HEK293T (cell line): ENCODE measurements around the gene SLC25A4.

Experiments
- CTCF ChIA-PET: fragments of 350-600 bp; formaldehyde crosslinking; extraction: SDS; loops from one replicate; lab custom pipeline; 2021; ENCODE audit warnings: antibody characterized with exemption, inconsistent platforms; lab: Yijun Ruan, JAX
- POLR2A ChIA-PET: fragments of 350-600 bp; formaldehyde crosslinking; extraction: SDS; loops from one replicate; lab custom pipeline; 2020; ENCODE audit warnings: antibody characterized with exemption, inconsistent platforms; lab: Yijun Ruan, JAX
- DNase-seq: peaks from one replicate; pipeline ENCODE4 v3.0.0; 2012; ENCODE audit warnings: mixed read lengths; ENCODE audit errors: extremely low spot score
- ARNT ChIP-seq: fragments of 450-650 bp; IDR thresholded peaks from 2 replicates; pipeline ENCODE4 v1.6.1; 2017; ENCODE audit warnings: mild to moderate bottlenecking
- BHLHE40 ChIP-seq: fragments of 450-650 bp; IDR thresholded peaks from 2 replicates; pipeline ENCODE4 v1.6.1; 2016; ENCODE audit warnings: mild to moderate bottlenecking, moderate library complexity, borderline replicate concordance
- CTBP1 ChIP-seq: fragments of 450-650 bp; IDR thresholded peaks from 2 replicates; pipeline ENCODE4 v1.6.1; 2016; ENCODE audit warnings: borderline replicate concordance
- ELF4 ChIP-seq: fragments of 450-650 bp; IDR thresholded peaks from 2 replicates; pipeline ENCODE4 v1.6.1; 2017; ENCODE audit warnings: antibody characterized with exemption
- FOXA1 ChIP-seq: fragments of 450-650 bp; IDR thresholded peaks from 2 replicates; pipeline ENCODE4 v1.6.1; 2016; ENCODE audit warnings: mild to moderate bottlenecking
- FOXK2 ChIP-seq: fragments of 450-650 bp; IDR thresholded peaks from 2 replicates; pipeline ENCODE4 v1.6.1; 2016; ENCODE audit warnings: mild to moderate bottlenecking
- FOXM1 ChIP-seq: fragments of 450-650 bp; IDR thresholded peaks from 2 replicates; pipeline ENCODE4 v1.6.1; 2017; ENCODE audit warnings: mild to moderate bottlenecking, borderline replicate concordance
- HDGF ChIP-seq: fragments of 450-650 bp; IDR thresholded peaks from 2 replicates; pipeline ENCODE4 v1.6.1; 2017; ENCODE audit warnings: antibody characterized with exemption, borderline replicate concordance
- L3MBTL2 ChIP-seq: fragments of 450-650 bp; conservative IDR thresholded peaks from 2 replicates; pipeline ENCODE4 v1.6.1; 2016; ENCODE audit warnings: mild to moderate bottlenecking
- LEF1 ChIP-seq: fragments of 450-650 bp; IDR thresholded peaks from 2 replicates; pipeline ENCODE4 v1.6.1; 2017; ENCODE audit warnings: mild to moderate bottlenecking, borderline replicate concordance
- NFRKB ChIP-seq: fragments of 450-650 bp; IDR thresholded peaks from 2 replicates; pipeline ENCODE4 v1.6.1; 2016; ENCODE audit warnings: mild to moderate bottlenecking, moderate library complexity
- SP1 ChIP-seq: fragments of 450-650 bp; IDR thresholded peaks from 2 replicates; pipeline ENCODE4 v1.6.1; 2017
- SUZ12 ChIP-seq: fragments of 450-650 bp; IDR thresholded peaks from 2 replicates; pipeline ENCODE4 v1.6.1; 2016; ENCODE audit warnings: mild to moderate bottlenecking
- TARDBP ChIP-seq: fragments of 450-650 bp; IDR thresholded peaks from 2 replicates; pipeline ENCODE4 v1.6.1; 2016
- ZNF384 ChIP-seq: fragments of 450-650 bp; IDR thresholded peaks from 2 replicates; pipeline ENCODE4 v1.6.1; 2016
- TF ChIP-seq, protein P1 (sequence below): fragments of 450-650 bp; IDR thresholded peaks from 2 replicates; pipeline ENCODE4 v1.6.1; 2016

Gene SLC25A4

DNA sequence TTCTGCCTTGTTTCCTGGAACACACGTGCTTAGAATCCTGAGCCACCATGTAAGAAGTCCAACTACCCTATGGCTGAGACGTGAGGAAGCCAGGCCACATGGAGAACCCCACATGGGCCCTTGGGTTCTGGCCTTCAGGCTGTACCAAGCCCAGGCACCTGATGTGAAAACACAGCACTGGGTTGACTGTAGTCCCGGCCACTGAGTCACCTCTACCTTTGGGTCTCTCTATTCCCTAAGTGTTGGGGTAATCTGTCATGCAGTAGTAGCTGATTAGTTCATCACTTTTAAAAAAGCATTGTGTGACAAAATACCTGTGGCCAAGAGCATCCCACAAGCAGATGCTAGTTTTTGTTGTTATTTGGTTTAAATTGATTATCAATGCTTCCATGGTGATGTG is 36.4 kb downstream of the SLC25A4 start:
- DNase-seq, result no peak
- ChIA-PET POLR2A (no interaction called here), CTCF (no interaction called here)
- TF ChIP-seq SP1 (no peak), FOXA1 (no peak), ZNF384 (no peak)

DNA sequence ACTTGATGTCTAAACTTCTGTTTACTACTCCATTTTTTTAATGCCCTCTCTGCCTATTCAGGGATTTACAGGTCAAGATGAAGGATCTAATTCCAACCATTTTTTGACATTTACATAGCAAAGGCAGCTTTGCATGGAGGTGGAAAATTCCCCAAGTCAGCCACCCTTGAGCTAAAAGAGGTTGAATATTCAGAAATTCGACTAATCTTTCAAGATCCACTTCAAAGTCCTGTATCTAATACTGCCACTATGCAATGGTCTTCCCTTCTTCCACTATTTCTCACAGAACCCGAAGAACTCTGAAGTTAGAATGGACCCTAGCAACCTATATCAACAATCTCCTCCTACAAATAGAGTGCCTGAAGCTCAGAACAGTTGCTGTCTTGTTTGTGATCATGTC is 39.2 kb downstream of the SLC25A4 start:
- TF ChIP-seq L3MBTL2 (no peak), ZNF384 (no peak), FOXM1 (no peak), TARDBP (no peak), LEF1 (no peak), ELF4 (no peak), ARNT (no peak), FOXK2 (no peak), SP1 (no peak), SUZ12 (no peak), HDGF (no peak), FOXA1 (no peak), NFRKB (no peak)
- TF ChIP-seq, protein P1, sequence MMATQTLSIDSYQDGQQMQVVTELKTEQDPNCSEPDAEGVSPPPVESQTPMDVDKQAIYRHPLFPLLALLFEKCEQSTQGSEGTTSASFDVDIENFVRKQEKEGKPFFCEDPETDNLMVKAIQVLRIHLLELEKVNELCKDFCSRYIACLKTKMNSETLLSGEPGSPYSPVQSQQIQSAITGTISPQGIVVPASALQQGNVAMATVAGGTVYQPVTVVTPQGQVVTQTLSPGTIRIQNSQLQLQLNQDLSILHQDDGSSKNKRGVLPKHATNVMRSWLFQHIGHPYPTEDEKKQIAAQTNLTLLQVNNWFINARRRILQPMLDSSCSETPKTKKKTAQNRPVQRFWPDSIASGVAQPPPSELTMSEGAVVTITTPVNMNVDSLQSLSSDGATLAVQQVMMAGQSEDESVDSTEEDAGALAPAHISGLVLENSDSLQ, result no peak
- no peak for DNase-seq
- CTCF ChIA-PET, result no interaction called here
- POLR2A ChIA-PET, result interaction anchor here (1.0 kb wide), 1 partner anchor 20 kb away, joined by 3 read pairs; no protein-coding TSS in a partner anchor

DNA sequence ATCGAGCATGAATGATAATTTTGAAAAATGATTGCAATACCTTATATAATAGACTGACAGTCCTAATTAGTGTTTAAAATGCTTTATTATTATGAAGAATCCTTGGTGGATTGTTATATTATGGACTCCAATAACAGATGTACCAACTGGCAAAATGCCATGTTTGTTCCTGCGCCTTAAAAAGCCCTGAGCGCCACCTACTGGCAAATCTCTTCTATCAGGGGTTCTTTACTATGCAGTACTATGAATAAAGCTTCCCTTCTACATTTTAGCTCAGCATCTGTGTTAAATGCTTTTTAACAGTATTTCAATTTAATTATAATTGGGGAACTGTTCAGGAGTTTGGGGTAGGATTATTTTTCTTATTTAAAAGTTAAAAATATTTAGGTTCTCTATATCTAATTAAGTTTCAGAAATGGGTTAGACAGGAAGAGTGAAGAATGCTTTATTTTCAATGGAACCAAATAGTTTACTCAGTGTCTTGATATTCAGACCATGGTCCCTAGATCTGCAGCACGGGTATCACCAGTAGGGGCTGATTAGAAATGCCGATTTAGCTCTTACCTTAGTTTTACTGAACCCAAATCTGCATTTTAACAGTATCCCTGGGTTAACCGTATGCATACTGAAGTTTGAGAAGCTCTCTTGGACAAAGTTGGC is 40.7 kb downstream of the SLC25A4 start:
- DNase-seq, result peak; percentile 29
- POLR2A ChIA-PET, result interaction anchor here (1.0 kb wide), 2 partner anchors 41 to 450 kb away, joined by 3 to 4 read pairs; partner anchors contain the start of genes CENPU and SLC25A4
- CTCF ChIA-PET, result interaction anchor here (0.6 to 1.8 kb wide), 24 partner anchors 9 to 1276 kb away, joined by 3 to 15 read pairs (median 3); no protein-coding TSS in a partner anchor
- no peak for TF ChIP-seq ZNF384
- TF ChIP-seq FOXA1, result no peak
- TF ChIP-seq SUZ12, result no peak
- TF ChIP-seq TARDBP, result no peak
- TF ChIP-seq LEF1, result no peak

DNA sequence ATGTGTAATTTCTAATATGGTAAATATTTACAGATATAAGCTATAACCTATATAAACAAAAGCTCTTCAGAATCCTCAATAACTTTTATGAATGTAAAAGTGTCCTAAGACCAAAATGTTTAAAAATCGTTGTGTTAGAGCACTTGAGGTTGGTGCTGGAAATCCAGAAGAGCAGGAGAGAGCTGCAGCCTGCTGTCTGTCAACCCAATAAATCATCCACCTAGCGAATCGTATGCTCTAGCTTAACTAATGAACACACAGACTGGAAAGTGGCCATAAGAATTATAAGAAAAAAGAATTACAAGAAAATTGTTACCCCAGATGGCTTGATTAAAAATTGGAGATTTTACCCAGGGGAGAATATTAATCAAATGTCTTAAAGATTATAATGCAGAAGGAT is 43.7 kb downstream of the SLC25A4 start:
- DNase-seq, result no peak
- TF ChIP-seq HDGF, result no peak
- TF ChIP-seq, protein P1, result peak; percentile 53; the same call in 1 of the 2 replicates
- ChIA-PET CTCF (interaction anchor here (0.6 to 1.1 kb wide), 2 partner anchors 13 to 951 kb away, joined by 3 read pairs; no protein-coding TSS in a partner anchor), POLR2A (interaction anchor here (1.2 to 2.2 kb wide), 3 partner anchors 10 to 44 kb away, joined by 3 to 5 read pairs (median 5); partner anchors contain the start of gene SLC25A4)

DNA sequence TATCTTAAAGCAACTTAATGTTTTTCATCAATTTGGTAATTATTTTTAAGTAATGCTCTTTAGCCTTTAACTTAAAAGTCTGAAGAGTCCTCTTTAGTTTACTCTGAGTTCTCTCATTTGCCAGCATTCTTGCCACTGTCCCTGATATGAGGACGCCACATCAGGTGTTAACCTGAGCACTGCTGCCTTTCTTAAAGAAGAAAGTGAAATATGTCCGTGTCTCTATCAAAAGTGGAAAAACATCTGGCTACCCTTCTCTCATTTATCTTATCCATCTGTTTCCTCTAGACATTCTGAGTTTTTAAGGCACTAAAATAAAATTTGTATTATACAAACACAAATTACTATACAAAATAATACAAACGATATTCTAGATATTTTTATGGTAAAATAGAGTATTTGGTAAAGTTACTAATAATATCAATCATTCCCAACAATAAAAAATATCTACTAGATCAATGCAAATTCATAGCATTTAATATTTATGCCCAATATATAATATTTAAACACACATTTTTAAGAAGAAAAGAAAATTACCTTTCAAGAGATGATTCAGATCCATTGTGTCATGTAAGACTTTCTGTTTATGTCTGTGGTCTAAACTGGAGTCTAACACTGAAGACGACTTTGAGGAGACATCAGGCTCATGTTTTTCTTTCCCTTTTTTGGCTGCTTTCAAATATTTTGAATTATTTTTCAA is 46.7 kb downstream of the SLC25A4 start:
- DNase-seq, result no peak
- ChIA-PET CTCF (no interaction called here), POLR2A (no interaction called here)
- TF ChIP-seq FOXK2 (no peak), ELF4 (no peak), TARDBP (no peak), BHLHE40 (no peak), ZNF384 (no peak), HDGF (no peak), CTBP1 (no peak), ARNT (no peak), L3MBTL2 (no peak), FOXA1 (no peak), FOXM1 (no peak), SP1 (no peak), NFRKB (no peak), SUZ12 (no peak)
- TF ChIP-seq, protein P1, result no peak

DNA sequence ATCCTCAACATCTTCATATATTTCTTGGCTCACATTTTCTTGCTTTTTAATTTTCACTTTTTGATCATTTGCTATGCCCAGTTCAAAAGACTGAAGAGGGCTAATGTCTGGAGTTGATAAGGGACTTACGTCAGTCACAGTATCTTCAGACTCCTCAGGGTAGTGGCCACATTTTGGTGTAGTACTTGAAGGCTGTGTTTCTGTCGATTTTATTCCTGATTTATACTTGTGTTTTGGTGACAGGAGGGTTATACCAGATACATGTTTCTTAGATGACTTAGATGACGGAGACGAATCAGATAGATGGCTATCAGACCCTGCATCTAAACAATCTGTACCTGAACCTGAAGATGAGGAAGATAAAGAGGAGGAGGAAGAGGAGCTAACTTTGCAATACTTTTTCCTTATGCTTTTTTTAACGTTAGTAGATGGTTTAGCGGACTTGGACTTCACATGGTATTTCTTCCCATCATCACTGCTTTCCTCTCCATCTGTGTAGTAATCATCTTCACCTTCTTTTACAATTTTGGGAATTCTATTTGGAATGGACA is 47.3 kb downstream of the SLC25A4 start:
- POLR2A ChIA-PET, result no interaction called here
- CTCF ChIA-PET, result no interaction called here
- no peak for DNase-seq
- TF ChIP-seq BHLHE40 (no peak), ZNF384 (no peak), NFRKB (no peak), CTBP1 (no peak), TARDBP (no peak), SP1 (no peak), HDGF (no peak), FOXA1 (no peak), ARNT (no peak), ELF4 (no peak), L3MBTL2 (no peak), SUZ12 (no peak), LEF1 (no peak), FOXK2 (no peak), FOXM1 (no peak)
- TF ChIP-seq, protein P1, result no peak
